ENCODE measurements around the gene NECAB2.

GRCh38 chr16:83923581-83924365 is 44.3 kb upstream of the NECAB2 start:
- TF ChIP-seq CTCF (conservative IDR thresholded peaks at IDR 0.05; ENCODE audit: low read length): no peak
- TF ChIP-seq EZH2phosphoT487 (IDR thresholded peaks at IDR 0.05; ENCODE audit: borderline replicate concordance): no peak
